Right lobe of liver (tissue), 4 donors: Measurements from ENCODE around the gene UROS.

ENCODE experiments used
- POLR2A ChIP-seq: fragments of 450-650 bp; IDR thresholded peaks from one replicate; pipeline ENCODE4 v1.6.1; 2017; ENCODE audit warnings: antibody characterized with exemption, mild to moderate bottlenecking
- TF ChIP-seq, protein P1 (sequence below), 4 donors: fragments of 200-600 bp in 3 of 4; fragments of 450-650 bp in 1 of 4; IDR thresholded peaks; one replicate each; pipeline versions ENCODE4 v1.5.1 to v1.8.0; 2016 to 2022; ENCODE audit warnings: antibody characterized with exemption in 4 of 4, mild to moderate bottlenecking in 2 of 4
- donor health status: DM: no; HTN: no; CAD: no.
- donor health status: DM: no; HTN: no; CAD: no.
- donor health status: DM: no; HTN: yes; CAD: no.

DNA sequence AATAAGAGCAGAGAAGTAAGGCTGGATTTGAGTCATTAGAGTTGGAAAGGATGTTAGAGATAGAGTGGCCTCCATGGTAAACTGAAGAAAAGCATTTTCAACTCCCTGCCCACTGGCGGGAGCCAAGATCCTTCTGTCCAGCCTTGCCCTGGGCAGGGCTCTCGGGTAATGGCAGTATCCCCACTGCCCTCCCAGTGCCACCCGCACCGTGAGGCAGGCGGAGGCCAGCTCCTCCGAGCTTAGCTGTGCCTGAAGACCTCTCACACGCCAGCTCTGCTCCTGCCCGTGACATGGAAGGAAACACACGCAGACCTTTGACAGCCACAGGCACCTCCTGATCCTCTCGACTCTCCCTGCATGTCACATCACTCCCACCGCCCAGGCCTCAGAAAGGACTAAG, 22.6 kb upstream of the UROS start:
- TF ChIP-seq, protein P1, sequence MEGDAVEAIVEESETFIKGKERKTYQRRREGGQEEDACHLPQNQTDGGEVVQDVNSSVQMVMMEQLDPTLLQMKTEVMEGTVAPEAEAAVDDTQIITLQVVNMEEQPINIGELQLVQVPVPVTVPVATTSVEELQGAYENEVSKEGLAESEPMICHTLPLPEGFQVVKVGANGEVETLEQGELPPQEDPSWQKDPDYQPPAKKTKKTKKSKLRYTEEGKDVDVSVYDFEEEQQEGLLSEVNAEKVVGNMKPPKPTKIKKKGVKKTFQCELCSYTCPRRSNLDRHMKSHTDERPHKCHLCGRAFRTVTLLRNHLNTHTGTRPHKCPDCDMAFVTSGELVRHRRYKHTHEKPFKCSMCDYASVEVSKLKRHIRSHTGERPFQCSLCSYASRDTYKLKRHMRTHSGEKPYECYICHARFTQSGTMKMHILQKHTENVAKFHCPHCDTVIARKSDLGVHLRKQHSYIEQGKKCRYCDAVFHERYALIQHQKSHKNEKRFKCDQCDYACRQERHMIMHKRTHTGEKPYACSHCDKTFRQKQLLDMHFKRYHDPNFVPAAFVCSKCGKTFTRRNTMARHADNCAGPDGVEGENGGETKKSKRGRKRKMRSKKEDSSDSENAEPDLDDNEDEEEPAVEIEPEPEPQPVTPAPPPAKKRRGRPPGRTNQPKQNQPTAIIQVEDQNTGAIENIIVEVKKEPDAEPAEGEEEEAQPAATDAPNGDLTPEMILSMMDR (IDR thresholded peaks at IDR 0.05), result no peak
- no peak for TF ChIP-seq POLR2A
